ENCODE results near the gene ATG101.

DNA sequence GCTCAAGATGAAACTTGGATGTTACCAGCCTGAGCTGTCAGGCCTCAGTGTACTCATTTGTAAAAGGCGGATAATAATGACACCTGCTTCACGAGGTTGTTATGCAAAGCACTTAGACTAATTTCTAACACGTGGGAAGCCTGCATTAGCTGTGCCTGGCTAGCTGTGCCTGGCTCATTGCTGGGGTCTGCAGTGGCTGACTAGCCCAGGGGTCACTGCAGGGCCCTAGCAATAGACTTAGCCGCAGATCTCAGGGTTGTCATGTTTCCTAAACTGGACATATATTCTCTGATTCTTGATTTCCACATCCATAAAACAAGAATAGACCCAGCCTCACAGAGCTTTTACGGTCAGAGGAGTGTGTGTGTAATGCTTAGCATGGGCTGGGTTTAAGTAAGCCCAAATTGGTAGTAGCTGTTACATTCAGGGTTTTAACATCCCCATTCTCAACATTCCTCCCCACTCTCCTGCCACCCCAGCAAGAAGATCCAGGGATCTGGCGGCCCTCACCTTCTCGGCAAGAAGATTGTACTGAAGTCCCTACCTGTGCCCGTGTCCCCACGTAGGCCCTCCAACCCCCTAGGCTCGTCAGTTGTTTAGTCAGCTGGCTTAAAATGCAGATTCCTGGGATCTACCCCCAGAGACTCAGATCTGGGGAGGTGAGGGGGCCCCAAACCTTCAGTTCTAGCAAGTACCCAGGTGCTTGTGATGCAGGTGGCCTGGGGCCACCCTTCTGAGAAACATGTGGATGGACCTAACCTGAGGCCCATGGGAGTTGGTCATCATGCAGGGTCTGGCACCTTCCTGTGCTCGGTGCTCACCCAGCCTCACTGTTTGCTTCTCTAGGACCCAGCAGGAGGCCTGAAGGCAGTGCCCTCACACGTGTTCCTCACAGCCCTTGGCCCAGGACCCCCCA is 9.9 kb upstream of the ATG101 start:
- TF ChIP-seq CTCF (IDR thresholded peaks at IDR 0.05) = no peak
- TF ChIP-seq EZH2phosphoT487 (IDR thresholded peaks at IDR 0.05) = no peak

Data from neural progenitor cell (in vitro differentiated cells).